Measurements from ENCODE around the gene ATM. TPM values are rescaled to one million over a fixed set of nuclear protein-coding genes. Genes with fewer than 3 reads are reported as not detected.
"Not testable (repeated sequence)": the region's sequence is repeated elsewhere in the genome, so short reads cannot be mapped to it uniquely, and the experiment has no call there.

Gene ATM
- total RNA-seq, 3 donors from 2014 or later: 30.5 to 56.8 (median 36.4) TPM

GRCh38 chr11:108398439-108398838 lies 175.6 kb downstream of the ATM start:
- TF ChIP-seq, protein P1, sequence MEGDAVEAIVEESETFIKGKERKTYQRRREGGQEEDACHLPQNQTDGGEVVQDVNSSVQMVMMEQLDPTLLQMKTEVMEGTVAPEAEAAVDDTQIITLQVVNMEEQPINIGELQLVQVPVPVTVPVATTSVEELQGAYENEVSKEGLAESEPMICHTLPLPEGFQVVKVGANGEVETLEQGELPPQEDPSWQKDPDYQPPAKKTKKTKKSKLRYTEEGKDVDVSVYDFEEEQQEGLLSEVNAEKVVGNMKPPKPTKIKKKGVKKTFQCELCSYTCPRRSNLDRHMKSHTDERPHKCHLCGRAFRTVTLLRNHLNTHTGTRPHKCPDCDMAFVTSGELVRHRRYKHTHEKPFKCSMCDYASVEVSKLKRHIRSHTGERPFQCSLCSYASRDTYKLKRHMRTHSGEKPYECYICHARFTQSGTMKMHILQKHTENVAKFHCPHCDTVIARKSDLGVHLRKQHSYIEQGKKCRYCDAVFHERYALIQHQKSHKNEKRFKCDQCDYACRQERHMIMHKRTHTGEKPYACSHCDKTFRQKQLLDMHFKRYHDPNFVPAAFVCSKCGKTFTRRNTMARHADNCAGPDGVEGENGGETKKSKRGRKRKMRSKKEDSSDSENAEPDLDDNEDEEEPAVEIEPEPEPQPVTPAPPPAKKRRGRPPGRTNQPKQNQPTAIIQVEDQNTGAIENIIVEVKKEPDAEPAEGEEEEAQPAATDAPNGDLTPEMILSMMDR (IDR thresholded peaks at IDR 0.05): no peak
- H3K4me1 ChIP-seq (ENCODE audit: low read depth): no peaks in the 10 kb centered on the region
- intact Hi-C loops (cut with DNase I, micrococcal nuclease): no loop called here
- H3K36me3 ChIP-seq (ENCODE audit: low read depth): no peaks in the 10 kb centered on the region
- no peaks in the 10 kb centered on the region for H3K9me3 ChIP-seq
- H3K4me3 ChIP-seq: no peak overlapping the region
- no peak for DNase-seq
- ATAC-seq: no peak

GRCh38 chr11:108402241-108402640 lies 179.4 kb downstream of the ATM start:
- DNase-seq (no peak), ATAC-seq (no peak)
- TF ChIP-seq, protein P1 (IDR thresholded peaks at IDR 0.05): no peak
- H3K9me3 ChIP-seq: no peaks in the 10 kb centered on the region
- no peaks in the 10 kb centered on the region for H3K36me3 ChIP-seq (ENCODE audit: low read depth)
- intact Hi-C loops (cut with DNase I, micrococcal nuclease): no loop called here
- no peaks in the 10 kb centered on the region for H3K4me1 ChIP-seq (ENCODE audit: low read depth)
- H3K4me3 ChIP-seq: no peak overlapping the region

DNA sequence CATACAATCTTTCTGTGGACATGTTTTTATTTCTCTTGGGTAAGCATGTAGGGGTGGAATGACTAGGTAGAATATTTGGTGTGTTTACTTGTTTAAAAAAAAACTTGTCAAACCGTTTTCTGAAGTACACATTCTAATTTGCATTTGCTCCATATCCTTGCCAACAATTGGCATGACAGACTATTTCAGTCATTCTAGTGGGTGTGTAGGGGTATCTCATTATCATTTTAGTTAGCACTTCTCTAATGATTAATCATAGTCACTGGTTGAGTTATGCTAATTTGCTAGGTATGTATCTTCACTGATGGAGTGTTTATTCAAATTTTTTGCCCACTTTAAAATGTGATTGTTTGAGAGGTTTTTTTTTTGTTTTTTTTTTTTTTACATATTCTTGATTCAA lies 180.2 kb downstream of the ATM start:
- TF ChIP-seq, protein P1 (IDR thresholded peaks at IDR 0.05): no peak
- Histone ChIP-seq H3K4me1 (ENCODE audit: low read depth) (no peaks in the 10 kb centered on the region), H3K9me3 (no peaks in the 10 kb centered on the region), H3K36me3 (ENCODE audit: low read depth) (no peaks in the 10 kb centered on the region), H3K4me3 (no peak overlapping the region)
- intact Hi-C loops (cut with DNase I, micrococcal nuclease): no loop called here
- ATAC-seq: no peak
- no peak for DNase-seq

- intact Hi-C loops (cut with DNase I, micrococcal nuclease): no loop called here
- ATAC-seq: no peak
- no peak for DNase-seq
- TF ChIP-seq, protein P1 (IDR thresholded peaks at IDR 0.05): no peak
- no peaks in the 10 kb centered on the region for H3K36me3 ChIP-seq (ENCODE audit: low read depth)
- no peaks in the 10 kb centered on the region for H3K9me3 ChIP-seq
- no peaks in the 10 kb centered on the region for H3K4me1 ChIP-seq (ENCODE audit: low read depth)
- no peak overlapping the region for H3K4me3 ChIP-seq
Observed at GRCh38 chr11:108405706-108406105, 182.8 kb downstream of the ATM start.

- Histone ChIP-seq H3K9me3 (peaks cover 7% of the 10 kb centered on the region), H3K36me3 (ENCODE audit: low read depth) (no peaks in the 10 kb centered on the region), H3K4me3 (no peak overlapping the region), H3K4me1 (ENCODE audit: low read depth) (no peaks in the 10 kb centered on the region)
- intact Hi-C loops (cut with DNase I, micrococcal nuclease): loop anchor here in 1 of 2 donors (10.0 kb wide), 1 partner anchor 230 kb away; no protein-coding TSS in a partner anchor
- no peak for DNase-seq
- TF ChIP-seq, protein P1 (IDR thresholded peaks at IDR 0.05): no peak
- no peak for ATAC-seq
Observed at GRCh38 chr11:108414958-108415357, 192.1 kb downstream of the ATM start.

- not testable (repeated sequence) for H3K4me3 ChIP-seq; H3K36me3 ChIP-seq (ENCODE audit: low read depth); H3K4me1 ChIP-seq (ENCODE audit: low read depth); ATAC-seq; H3K9me3 ChIP-seq
- peak in 2 of 3 donors; percentile 71 to 73 for DNase-seq
- TF ChIP-seq, protein P1 (IDR thresholded peaks at IDR 0.05): peak; percentile 8
- intact Hi-C loops (cut with DNase I, micrococcal nuclease): loop anchor here in 1 of 2 donors (10.0 kb wide), 1 partner anchor 227 kb away; no protein-coding TSS in a partner anchor
Observed at GRCh38 chr11:108417551-108417950, 194.7 kb downstream of the ATM start.

All from mucosa of descending colon (tissue), 3 donors.